PFSK-1 (cell line): Measurements from ENCODE around the gene SSMEM1.

Source experiments
- FOXP2 ChIP-seq: optimal IDR thresholded peaks from 2 replicates; pipeline ENCODE3; 2011; ENCODE audit warnings: borderline replicate concordance, control low read depth, inconsistent platforms; ENCODE audit not compliant: insufficient read depth; ENCODE audit errors: extremely low read length, extremely low read depth
- POLR2AphosphoS5 ChIP-seq: IDR thresholded peaks from 2 replicates; pipeline ENCODE4 v1.6.1; 2012; ENCODE audit warnings: low read depth, mild to moderate bottlenecking, control low read depth, low read length, moderate library complexity
- REST ChIP-seq, 2 experiments: IDR thresholded peaks; 2 replicates each; pipeline versions ENCODE4 v1.6.1 to v1.8.0; 2011 to 2012; ENCODE audit warnings: low read depth in 2 of 2, low read length in 2 of 2, control low read depth in 1 of 2, inconsistent platforms in 1 of 2, mild to moderate bottlenecking in 1 of 2, moderate library complexity in 1 of 2; ENCODE audit not compliant: insufficient read depth in 1 of 2
- SIN3A ChIP-seq: IDR thresholded peaks from 2 replicates; pipeline ENCODE4 v1.6.1; 2012; ENCODE audit warnings: mild to moderate bottlenecking, low read length, moderate library complexity, borderline replicate concordance; ENCODE audit not compliant: insufficient read depth
- TAF1 ChIP-seq: IDR thresholded peaks from 2 replicates; pipeline ENCODE4 v1.6.1; 2012; ENCODE audit warnings: low read length, control low read depth, borderline replicate concordance; ENCODE audit not compliant: insufficient read depth

SSMEM1 gene

GRCh38 chr7:130226333-130226732 lies 18.7 kb downstream of the SSMEM1 start:
- TF ChIP-seq SIN3A, result no peak
- TF ChIP-seq TAF1, result no peak
- no peak for TF ChIP-seq REST (IDR thresholded peaks at IDR 0.05; ENCODE audit: insufficient read depth in 1 of 2, low read depth in 2 of 2, low read length in 2 of 2)
- no peak for TF ChIP-seq FOXP2
- TF ChIP-seq POLR2AphosphoS5, result no peak

GRCh38 chr7:130227883-130228575 lies 20.4 kb downstream of the SSMEM1 start:
- TF ChIP-seq POLR2AphosphoS5 (no peak), FOXP2 (no peak), REST (IDR thresholded peaks at IDR 0.05; ENCODE audit: insufficient read depth in 1 of 2, low read depth in 2 of 2, low read length in 2 of 2) (no peak), SIN3A (no peak), TAF1 (no peak)

- TF ChIP-seq TAF1 (no peak), REST (IDR thresholded peaks at IDR 0.05; ENCODE audit: insufficient read depth in 1 of 2, low read depth in 2 of 2, low read length in 2 of 2) (no peak), POLR2AphosphoS5 (no peak), FOXP2 (no peak), SIN3A (no peak)
Measured at GRCh38 chr7:130228840-130229502, 21.3 kb downstream of the SSMEM1 start.

- no peak for TF ChIP-seq SIN3A
- no peak for TF ChIP-seq REST (IDR thresholded peaks at IDR 0.05; ENCODE audit: insufficient read depth in 1 of 2, low read depth in 2 of 2, low read length in 2 of 2)
- TF ChIP-seq FOXP2, result no peak
- no peak for TF ChIP-seq POLR2AphosphoS5
- no peak for TF ChIP-seq TAF1
Measured at GRCh38 chr7:130231792-130232191, 24.1 kb downstream of the SSMEM1 start.
